HepG2 (cell line): Measurements from ENCODE around the gene TCF25. TPM values are rescaled to one million over a fixed set of nuclear protein-coding genes. Genes with fewer than 3 reads are reported as not detected.

Experiments
- SNAI1 ChIP-seq: sonication (generic); formaldehyde crosslinking; IDR thresholded peaks from 2 replicates; pipeline ENCODE4 v1.5.0; 2020; ENCODE audit warnings: mild to moderate bottlenecking, missing genetic modification reagents, borderline replicate concordance
- ZNF468 ChIP-seq: sonication (generic); formaldehyde crosslinking; IDR thresholded peaks from 2 replicates; pipeline ENCODE4 v1.8.0; 2022; ENCODE audit warnings: mild to moderate bottlenecking, moderate library complexity, missing genetic modification reagents
- ZZZ3 ChIP-seq: sonication (generic); formaldehyde crosslinking; IDR thresholded peaks from 2 replicates; pipeline ENCODE4 v1.4.0; 2020; ENCODE audit warnings: missing genetic modification reagents, mild to moderate bottlenecking, borderline replicate concordance
- polyA plus RNA-seq, 8 experiments: library from polyadenylated mRNA; depleted of rRNA in 3 of 8; stranded (reverse) in 7 of 8; unstranded in 1 of 8; fragments of >200 nt; fragmentation: Illumina TruSeq in 4 of 8; extraction: Trizol in 4 of 8; gene quantifications; 2 replicates each; pipeline versions ENCODE4 v1.2.1 to v1.2.3, GENCODE V29; 2011 to 2016; ENCODE audit warnings: low read depth in 4 of 8, missing spikeins in 1 of 8, mixed read lengths in 1 of 8; ENCODE audit not compliant: insufficient read depth in 1 of 8
- total RNA-seq, 5 experiments: library from RNA; depleted of rRNA; stranded (reverse); fragments of >200 nt; fragmentation: Illumina TruSeq; extraction: Trizol; gene quantifications; 2 replicates each; pipeline ENCODE4 v1.2.3, GENCODE V29; 2016; ENCODE audit warnings: low read depth in 1 of 5
- TF ChIP-seq, protein P1 (sequence below): sonication (generic); formaldehyde crosslinking; IDR thresholded peaks from 2 replicates; pipeline ENCODE4 v1.4.0; 2020; ENCODE audit warnings: missing genetic modification reagents
- TF ChIP-seq, protein P2 (sequence below): sonication (generic); formaldehyde crosslinking; IDR thresholded peaks from 2 replicates; pipeline ENCODE4 v1.5.1; 2020; ENCODE audit warnings: mild to moderate bottlenecking, missing genetic modification reagents, borderline replicate concordance
- TF ChIP-seq, protein P3 (sequence below): IDR thresholded peaks from 2 replicates; pipeline ENCODE4 v1.6.1; 2016; ENCODE audit warnings: low read depth, borderline replicate concordance
- TF ChIP-seq, protein P4 (sequence below): sonication (generic); formaldehyde crosslinking; IDR thresholded peaks from 2 replicates; pipeline ENCODE4 v1.5.1; 2020; ENCODE audit warnings: missing genetic modification reagents, mild to moderate bottlenecking, borderline replicate concordance
- TF ChIP-seq, protein P5 (sequence below): IDR thresholded peaks from 2 replicates; pipeline ENCODE4 v1.6.1; 2016
- TF ChIP-seq, protein P6 (sequence below), 2 experiments: fragments of 450-650 bp in 1 of 2; sonication (generic) in 1 of 2; formaldehyde crosslinking in 1 of 2; IDR thresholded peaks; 2 replicates each; pipeline versions ENCODE4 v1.6.1 to v1.8.0; 2016 to 2022; ENCODE audit warnings: antibody characterized with exemption in 1 of 2, mild to moderate bottlenecking in 1 of 2, missing genetic modification reagents in 1 of 2

The TCF25 gene
- total and polyA plus RNA-seq, 2 of the 13 experiments (the other 11 are each of a cell fraction or from before 2014, with no cell fraction given), result 138 to 206 TPM

DNA sequence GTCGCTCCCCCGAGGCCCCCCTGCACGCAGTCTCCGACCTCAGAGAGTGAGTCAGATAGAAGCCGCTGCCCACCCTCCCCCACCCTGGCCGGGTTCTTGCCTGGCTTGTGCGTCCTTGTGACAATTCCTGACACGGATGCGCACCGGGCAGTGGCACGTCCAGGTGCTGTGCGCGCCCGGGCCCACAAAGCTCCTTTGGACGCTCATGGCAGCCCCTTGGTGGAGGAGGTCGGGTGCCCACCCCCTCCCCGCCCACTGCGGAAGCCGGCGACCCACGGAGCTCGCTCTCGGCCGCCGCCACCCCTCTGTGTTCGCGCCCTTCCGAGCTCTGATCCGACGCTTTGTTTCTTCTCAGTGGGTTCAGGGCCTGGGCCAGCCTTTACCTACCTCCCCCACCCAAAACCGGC, 49.1 kb downstream of the TCF25 start (continued):
- TF ChIP-seq, protein P1, sequence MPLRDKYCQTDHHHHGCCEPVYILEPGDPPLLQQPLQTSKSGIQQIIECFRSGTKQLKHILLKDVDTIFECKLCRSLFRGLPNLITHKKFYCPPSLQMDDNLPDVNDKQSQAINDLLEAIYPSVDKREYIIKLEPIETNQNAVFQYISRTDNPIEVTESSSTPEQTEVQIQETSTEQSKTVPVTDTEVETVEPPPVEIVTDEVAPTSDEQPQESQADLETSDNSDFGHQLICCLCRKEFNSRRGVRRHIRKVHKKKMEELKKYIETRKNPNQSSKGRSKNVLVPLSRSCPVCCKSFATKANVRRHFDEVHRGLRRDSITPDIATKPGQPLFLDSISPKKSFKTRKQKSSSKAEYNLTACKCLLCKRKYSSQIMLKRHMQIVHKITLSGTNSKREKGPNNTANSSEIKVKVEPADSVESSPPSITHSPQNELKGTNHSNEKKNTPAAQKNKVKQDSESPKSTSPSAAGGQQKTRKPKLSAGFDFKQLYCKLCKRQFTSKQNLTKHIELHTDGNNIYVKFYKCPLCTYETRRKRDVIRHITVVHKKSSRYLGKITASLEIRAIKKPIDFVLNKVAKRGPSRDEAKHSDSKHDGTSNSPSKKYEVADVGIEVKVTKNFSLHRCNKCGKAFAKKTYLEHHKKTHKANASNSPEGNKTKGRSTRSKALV, result peak; percentile 94; the same call in 1 of the 2 replicates
- TF ChIP-seq, protein P2, sequence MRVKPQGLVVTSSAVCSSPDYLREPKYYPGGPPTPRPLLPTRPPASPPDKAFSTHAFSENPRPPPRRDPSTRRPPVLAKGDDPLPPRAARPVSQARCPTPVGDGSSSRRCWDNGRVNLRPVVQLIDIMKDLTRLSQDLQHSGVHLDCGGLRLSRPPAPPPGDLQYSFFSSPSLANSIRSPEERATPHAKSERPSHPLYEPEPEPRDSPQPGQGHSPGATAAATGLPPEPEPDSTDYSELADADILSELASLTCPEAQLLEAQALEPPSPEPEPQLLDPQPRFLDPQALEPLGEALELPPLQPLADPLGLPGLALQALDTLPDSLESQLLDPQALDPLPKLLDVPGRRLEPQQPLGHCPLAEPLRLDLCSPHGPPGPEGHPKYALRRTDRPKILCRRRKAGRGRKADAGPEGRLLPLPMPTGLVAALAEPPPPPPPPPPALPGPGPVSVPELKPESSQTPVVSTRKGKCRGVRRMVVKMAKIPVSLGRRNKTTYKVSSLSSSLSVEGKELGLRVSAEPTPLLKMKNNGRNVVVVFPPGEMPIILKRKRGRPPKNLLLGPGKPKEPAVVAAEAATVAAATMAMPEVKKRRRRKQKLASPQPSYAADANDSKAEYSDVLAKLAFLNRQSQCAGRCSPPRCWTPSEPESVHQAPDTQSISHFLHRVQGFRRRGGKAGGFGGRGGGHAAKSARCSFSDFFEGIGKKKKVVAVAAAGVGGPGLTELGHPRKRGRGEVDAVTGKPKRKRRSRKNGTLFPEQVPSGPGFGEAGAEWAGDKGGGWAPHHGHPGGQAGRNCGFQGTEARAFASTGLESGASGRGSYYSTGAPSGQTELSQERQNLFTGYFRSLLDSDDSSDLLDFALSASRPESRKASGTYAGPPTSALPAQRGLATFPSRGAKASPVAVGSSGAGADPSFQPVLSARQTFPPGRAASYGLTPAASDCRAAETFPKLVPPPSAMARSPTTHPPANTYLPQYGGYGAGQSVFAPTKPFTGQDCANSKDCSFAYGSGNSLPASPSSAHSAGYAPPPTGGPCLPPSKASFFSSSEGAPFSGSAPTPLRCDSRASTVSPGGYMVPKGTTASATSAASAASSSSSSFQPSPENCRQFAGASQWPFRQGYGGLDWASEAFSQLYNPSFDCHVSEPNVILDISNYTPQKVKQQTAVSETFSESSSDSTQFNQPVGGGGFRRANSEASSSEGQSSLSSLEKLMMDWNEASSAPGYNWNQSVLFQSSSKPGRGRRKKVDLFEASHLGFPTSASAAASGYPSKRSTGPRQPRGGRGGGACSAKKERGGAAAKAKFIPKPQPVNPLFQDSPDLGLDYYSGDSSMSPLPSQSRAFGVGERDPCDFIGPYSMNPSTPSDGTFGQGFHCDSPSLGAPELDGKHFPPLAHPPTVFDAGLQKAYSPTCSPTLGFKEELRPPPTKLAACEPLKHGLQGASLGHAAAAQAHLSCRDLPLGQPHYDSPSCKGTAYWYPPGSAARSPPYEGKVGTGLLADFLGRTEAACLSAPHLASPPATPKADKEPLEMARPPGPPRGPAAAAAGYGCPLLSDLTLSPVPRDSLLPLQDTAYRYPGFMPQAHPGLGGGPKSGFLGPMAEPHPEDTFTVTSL (CRISPR knock-in tag), result no peak; the same call in 1 of the 2 replicates
- TF ChIP-seq, protein P3, sequence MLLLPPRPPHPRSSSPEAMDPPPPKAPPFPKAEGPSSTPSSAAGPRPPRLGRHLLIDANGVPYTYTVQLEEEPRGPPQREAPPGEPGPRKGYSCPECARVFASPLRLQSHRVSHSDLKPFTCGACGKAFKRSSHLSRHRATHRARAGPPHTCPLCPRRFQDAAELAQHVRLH, result no peak
- TF ChIP-seq ZZZ3 (CRISPR knock-in tag) (no peak; the same call in 1 of the 2 replicates), ZNF468 (no peak), SNAI1 (CRISPR knock-in tag) (no peak)
- TF ChIP-seq, protein P4, sequence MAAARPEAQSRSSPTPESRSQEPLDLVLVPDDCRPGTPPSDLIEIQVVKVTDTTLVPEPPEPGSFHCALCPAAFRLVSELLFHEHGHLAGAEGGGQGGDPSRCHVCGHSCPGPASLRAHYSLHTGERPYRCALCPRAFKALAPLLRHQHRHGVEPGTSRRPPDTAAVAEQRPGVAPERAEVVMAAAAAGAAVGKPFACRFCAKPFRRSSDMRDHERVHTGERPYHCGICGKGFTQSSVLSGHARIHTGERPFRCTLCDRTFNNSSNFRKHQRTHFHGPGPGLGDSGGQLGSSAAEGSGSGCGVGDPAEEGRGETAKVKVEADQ (CRISPR knock-in tag), result no peak
- TF ChIP-seq, protein P5, sequence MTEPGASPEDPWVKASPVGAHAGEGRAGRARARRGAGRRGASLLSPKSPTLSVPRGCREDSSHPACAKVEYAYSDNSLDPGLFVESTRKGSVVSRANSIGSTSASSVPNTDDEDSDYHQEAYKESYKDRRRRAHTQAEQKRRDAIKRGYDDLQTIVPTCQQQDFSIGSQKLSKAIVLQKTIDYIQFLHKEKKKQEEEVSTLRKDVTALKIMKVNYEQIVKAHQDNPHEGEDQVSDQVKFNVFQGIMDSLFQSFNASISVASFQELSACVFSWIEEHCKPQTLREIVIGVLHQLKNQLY, result no peak; the same call in 1 of the 2 replicates
- TF ChIP-seq, protein P6, sequence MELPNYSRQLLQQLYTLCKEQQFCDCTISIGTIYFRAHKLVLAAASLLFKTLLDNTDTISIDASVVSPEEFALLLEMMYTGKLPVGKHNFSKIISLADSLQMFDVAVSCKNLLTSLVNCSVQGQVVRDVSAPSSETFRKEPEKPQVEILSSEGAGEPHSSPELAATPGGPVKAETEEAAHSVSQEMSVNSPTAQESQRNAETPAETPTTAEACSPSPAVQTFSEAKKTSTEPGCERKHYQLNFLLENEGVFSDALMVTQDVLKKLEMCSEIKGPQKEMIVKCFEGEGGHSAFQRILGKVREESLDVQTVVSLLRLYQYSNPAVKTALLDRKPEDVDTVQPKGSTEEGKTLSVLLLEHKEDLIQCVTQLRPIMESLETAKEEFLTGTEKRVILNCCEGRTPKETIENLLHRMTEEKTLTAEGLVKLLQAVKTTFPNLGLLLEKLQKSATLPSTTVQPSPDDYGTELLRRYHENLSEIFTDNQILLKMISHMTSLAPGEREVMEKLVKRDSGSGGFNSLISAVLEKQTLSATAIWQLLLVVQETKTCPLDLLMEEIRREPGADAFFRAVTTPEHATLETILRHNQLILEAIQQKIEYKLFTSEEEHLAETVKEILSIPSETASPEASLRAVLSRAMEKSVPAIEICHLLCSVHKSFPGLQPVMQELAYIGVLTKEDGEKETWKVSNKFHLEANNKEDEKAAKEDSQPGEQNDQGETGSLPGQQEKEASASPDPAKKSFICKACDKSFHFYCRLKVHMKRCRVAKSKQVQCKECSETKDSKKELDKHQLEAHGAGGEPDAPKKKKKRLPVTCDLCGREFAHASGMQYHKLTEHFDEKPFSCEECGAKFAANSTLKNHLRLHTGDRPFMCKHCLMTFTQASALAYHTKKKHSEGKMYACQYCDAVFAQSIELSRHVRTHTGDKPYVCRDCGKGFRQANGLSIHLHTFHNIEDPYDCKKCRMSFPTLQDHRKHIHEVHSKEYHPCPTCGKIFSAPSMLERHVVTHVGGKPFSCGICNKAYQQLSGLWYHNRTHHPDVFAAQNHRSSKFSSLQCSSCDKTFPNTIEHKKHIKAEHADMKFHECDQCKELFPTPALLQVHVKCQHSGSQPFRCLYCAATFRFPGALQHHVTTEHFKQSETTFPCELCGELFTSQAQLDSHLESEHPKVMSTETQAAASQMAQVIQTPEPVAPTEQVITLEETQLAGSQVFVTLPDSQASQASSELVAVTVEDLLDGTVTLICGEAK (IDR thresholded peaks at IDR 0.05), result no peak
- TF ChIP-seq, protein P6 (CRISPR knock-in tag; IDR thresholded peaks at IDR 0.05), result no peak
